Panc1 (cell line): Measurements from ENCODE around the gene DIAPH2.

ENCODE experiments used
- CTCF ChIP-seq: fragments of 450-650 bp; IDR thresholded peaks from 2 replicates; pipeline ENCODE4 v1.5.1; 2017; ENCODE audit warnings: mild to moderate bottlenecking
- SIN3A ChIP-seq: IDR thresholded peaks from 2 replicates; pipeline ENCODE4 v1.6.1; 2012; ENCODE audit warnings: low read depth, mild to moderate bottlenecking, low read length, moderate library complexity, borderline replicate concordance; ENCODE audit not compliant: insufficient read depth

GRCh38 chrX:96985046-96985445 is 300.4 kb downstream of the DIAPH2 start:
- no peak for TF ChIP-seq CTCF
- no peak for TF ChIP-seq SIN3A
